HS-5 (cell line): ENCODE results near the gene BSN.

Experiments
- DNase-seq: peaks from one replicate; pipeline ENCODE4 v3.0.0-alpha.2; 2012; ENCODE audit warnings: low read depth

Gene BSN

DNA sequence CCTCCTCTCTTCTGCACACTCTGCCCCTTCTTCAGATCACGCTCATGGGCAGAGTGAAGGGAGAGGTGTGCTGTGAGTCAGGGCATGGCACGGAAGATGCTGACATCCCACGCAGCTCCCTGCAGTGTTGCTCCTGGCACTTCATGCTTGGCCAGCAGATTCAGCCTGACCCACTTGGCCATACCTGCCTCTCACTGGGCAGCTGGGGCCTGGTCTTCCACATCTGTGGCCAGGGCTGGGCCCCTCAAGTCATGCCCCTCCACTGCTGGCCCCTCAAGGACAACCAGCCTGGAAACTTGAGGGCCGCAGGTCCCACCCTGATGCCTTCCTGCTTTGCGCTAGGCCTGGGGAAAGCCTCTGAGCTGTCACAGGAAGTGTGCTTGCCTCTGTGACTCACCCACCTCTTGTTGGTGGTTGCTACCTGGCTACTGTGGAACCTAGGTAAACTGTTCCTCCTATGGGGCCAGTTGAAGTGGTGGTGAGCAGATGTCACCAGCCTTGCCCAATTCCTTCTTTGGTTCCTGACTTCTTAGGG lies 48.7 kb downstream of the BSN start:
- no peak for DNase-seq

DNA sequence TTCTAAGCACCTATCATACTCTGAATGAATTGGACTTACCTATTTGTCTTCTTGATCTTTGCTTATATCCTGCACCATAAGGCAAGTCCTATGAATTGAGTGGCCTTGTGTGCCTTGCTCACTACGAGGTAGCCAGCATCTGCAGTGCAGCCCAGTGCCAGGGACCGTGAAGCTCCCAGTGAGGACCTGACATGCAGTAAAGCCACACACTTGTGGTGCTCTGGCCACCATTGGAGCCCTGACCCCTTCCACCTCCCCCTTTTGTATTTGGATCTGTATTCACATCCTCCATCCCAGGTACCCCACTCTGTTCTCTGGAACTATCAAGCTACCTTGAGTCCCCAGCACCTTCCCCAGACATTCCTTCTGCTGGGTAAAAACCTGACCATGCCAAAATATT lies 52.1 kb downstream of the BSN start:
- no peak for DNase-seq

DNA sequence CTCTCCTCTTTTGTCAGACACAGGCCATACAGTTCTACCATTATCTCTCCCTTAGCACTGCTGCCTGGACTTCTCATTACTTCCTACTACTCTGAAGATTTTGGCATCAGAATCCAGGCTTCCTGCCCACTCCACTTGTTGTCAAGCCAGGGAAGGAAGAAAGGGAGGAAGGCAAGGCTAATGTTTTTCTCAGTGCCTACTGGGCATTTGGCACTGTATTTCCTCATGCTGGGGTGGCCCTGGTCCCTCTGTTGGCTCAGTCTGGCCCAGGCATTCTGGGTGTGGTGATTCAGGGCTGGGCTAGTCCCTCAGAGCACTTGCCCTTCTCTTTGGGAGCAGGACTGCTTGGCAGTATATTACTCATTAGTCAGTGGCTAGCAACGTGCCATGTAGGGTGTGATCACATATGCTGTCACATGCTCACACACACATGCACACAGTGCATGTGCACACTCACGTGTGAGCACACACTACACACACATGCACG lies 52.9 kb downstream of the BSN start:
- no peak for DNase-seq

DNA sequence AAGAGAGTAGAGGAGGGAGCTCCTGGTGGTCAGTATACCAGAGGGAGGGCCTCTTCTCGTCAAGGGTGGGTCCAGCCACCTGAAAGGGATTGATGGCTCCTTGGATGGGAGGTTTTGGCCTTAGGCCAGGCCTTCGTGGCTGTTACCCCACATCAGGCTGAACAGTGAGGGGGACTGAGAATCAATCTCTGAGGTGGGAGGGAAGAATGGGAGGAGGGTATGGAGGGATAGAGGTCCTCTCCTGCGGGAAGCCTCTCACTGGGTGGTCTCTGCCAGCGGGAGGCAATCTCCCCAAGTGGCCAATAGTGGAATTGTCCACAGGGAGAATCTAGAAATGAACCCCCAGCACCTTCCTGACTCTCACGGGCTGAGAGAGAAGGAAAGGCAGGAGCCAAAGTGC lies 53.5 kb downstream of the BSN start:
- DNase-seq = no peak

DNA sequence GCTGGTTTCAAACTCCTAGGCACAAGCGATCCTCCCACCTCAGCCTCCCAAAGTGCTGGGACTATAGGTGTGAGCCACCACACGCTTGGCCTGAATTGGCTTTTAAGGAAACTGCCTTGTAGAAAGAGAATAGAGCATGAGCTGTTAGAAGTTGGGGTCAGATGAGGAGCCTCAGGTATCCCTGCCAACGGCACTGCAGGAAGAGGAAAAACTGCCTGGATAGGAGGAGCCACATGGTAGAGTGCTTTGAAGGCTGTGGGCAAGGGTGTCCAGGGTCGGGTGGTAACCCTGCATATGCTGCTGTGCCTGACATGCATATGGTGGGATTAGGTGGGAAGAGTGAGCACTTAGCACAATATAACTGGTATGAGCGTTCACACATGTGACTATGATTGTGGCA lies 55.0 kb downstream of the BSN start:
- DNase-seq = no peak

DNA sequence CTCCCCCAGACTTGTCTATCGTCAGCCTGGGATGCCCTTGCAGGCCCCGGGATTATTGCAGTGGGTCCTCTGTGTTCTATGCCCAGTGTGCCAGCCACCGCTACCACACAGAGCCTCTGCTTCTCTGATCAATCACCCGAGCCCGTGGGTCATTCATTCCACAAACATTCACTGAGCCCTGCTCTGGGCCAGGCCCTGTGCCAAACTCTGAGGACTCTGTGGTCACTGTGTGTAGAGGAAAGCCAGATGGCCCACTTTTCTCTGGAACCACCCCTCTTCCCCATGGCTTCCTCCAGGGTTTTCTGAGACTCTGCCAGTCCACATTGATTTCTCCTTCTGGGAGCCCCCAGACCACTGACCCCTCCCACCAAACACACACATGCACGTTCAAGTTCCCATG lies 55.5 kb downstream of the BSN start:
- DNase-seq = no peak

DNA sequence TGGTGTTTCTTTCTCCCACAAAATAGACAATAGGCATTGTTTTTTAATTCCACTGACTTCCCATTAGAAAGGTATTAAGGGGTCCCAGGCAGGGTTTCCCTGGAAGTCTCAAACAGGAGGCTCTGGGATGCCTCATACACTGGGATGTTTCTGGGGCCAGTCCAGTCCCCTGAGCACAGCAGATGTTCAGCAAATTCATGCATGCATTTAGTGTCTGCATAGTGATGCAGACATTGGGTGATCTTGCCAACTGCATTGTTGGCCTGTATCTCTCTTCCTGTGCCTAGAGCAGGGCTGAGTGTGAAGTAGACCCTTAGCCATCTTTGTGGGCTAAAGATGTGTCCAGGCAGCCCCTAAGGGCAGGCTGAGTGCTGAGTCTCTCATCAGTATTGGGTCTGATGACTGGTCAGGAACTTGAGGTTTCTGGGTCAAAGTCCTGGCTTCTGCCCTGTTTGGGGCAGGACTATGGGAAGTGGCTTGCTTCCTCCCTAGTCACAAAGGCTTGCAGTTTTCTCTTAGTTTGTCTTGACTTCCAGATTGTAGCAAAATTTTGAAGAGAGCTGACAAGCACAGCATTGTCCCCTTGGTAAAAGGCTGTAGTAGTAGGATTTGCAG lies 56.5 kb downstream of the BSN start:
- no peak for DNase-seq

DNA sequence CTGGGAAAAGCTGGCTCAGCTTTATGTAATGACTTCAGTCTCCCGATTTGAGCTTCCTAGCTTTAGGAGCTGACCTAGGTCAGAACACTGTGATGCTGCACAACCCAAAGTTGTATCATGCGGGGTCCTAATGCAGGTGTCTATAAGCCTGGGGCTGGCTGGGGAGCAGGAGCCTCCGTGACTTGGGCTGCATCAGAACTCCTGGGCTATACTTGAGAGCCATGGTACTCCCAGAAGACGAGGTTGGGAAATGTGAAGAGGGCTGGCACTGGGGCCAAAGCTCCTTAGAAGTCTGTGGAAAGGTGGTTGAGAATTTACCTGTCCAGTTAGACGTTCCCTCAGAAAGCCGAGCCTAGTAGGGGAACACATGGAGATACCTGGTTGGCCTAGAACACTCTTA lies 57.0 kb downstream of the BSN start:
- DNase-seq = no peak

DNA sequence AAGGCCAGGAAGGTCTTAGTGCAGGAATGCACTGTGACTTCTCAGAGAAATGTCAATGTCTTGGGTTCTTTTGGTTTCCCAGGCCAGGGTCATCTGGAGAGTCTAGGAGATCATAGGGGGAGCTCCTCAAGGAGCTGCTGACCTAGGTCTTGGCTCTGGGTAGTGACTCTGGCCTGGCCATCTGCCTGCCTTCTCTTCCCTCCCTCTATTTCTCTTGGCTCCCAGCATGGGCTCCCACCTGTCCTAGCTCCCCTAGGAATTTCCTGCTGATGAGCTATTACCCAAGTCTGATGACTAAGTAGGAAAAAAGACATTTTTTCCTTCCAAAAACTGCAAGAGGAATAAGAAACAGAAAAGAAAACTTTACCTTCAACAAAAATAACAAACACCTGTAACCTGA lies 57.4 kb downstream of the BSN start:
- DNase-seq = no peak

DNA sequence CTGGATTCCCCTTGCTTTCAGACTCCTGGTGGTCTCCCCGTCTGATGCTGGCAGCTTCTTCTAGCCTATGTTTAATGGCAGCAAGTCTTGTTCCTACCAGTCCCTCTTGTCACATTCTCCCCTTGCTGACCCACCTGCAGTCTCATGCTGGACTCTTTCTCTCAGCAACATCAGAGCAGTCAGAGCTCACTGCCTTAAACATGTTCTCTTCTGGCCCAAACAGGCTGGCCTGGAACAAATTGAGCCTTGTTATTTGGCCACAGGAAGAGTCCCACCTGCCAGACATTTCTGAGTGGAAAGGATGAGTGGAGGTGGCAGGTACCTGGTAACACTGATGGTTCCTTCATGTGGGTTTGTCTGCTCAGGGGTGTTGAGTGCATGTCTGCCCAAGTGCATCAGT lies 60.7 kb downstream of the BSN start:
- DNase-seq = no peak

DNA sequence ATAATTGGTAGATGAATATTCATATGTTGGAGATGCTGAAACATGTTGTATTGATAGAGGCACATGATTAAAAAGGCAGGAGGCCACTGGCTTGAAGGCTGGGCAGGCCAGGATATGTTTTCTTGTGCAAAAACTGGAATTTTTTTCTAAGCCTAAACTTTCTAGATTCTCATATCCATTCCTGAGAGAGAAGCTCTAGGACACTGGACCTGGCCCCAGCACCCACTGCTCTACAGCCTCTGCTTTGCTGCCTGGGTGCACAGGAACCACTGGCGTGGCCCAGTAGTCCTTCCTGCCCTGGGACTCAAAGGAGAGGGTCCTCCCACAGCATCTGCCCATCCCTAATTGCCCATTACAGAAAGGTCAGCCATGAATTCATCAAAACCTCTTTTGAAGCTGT lies 61.8 kb downstream of the BSN start:
- DNase-seq = no peak

DNA sequence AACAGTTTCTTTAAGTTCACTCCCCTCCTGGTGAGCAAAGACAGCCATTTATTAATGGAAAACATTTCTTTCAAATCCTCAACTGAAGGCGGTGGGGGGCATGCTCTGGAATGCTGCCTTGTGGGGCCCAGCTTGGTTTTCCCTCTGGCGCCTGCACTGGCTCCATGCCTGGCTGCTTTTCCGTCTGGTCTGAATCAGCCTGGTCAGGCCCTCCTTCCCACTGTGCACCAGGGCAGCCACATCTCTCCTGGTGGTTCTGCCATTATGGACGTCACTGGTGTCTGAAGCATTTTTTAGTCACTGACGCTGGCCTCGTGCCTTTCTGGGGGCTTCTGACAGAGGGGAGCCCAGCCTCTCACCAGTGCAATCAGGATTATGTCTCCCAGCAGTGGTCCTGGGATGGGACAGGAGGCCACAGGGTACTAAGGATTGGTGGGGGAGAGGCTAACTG lies 62.2 kb downstream of the BSN start:
- DNase-seq = no peak

DNA sequence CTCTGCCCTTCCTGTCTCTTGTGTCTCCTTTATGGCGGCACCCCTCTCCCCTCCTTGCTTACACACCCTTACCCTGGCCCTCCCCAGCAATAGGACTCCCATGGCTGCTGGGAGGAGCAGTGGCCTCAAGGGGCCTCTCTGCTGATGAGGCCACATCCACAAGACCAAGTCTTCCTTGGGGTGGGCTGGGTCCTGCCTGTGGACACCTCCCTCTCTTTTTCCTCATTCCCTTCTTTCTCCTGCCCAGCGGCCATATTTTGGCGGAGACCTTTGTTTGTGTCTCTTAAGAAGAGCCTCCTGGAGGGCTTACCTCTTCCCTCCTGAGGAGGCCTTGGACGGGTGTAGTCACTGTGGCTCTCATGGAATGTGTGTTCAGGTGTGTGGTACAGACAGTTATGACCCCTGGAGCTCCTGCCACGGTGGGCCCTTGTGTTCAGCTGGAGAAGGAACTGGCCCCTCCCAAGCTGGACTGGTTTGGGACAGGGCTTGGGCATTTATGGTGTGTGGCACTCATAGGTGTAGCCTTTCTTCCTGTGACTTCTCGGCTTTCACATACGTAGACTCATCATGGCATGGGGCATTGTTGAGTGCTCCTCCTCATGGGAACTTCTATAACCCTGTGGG lies 63.2 kb downstream of the BSN start:
- DNase-seq = no peak

DNA sequence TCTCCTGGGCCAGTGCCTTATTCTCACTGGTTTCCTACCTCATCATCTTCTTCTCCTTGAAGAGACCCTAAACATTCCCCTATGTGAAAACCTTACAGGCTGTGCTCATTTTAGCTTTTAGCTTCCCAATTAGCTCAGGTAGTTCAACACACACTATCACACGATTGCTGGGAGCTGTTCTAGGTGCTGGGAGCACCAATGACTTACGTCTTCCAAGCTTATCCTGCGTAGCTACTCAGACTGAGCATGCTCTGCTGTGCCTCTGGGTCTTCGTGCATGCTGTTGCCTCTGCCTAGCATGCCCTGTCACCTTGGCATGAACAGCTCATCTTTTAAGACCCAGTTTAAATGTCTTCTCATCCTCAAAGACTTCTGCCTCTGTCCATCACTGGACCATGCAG lies 64.1 kb downstream of the BSN start:
- DNase-seq = no peak

DNA sequence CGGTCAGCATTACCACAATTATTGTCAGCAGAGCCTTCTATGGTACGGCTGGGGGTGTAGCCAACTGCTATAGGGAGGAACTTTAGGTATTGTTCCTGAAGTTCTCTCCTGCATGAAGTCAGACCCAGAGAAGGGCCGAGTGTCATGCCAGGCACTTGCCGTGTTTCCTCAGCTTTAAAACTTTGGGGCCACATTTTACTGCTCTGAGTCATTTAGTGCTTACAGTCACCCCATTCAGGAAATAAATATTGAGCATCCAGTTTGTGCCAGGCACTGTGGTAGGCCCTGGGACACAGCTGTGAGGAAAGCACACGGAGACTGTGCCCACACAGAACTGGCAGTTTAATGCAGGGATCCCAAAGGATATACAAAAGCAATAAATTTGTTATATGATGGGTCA lies 65.4 kb downstream of the BSN start:
- DNase-seq = no peak

DNA sequence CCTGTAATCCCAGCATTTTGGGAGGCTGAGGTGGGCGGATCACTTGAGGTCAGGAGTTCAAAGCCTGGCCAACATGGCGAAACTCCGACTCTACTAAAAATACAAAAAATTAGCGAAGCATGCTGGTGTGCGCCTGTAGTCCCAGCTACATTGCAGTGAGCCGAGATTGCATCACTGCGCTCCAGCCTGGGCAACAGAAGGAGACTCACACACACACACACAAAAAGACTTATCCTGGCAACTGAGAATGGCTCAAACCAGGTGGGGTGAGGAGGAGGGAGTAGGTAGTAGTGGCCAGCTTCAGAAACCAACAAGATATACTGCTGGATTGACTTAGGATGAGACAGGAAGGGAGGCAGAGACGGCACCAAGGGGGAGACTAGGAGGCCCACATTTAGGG lies 66.5 kb downstream of the BSN start:
- no peak for DNase-seq

DNA sequence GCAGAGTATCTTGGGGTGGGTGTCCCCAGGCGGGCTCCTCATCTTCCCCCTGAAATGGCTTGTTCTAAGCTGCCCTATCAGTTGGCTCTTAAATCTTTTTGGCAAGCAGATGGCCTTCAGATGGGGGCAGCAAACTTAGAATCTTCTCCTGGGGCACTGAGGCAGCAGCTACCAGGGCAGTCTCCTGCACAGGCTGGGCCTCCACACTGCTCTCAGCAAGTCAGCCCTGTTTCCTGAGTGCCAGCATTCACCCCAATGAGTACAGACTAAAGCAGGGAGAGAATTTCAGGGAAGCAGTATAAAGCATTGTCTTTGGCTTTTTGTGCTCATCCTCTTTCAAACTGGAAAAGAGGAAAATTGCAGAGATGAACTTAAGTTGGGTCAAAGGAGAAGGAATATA lies 68.8 kb downstream of the BSN start:
- no peak for DNase-seq

DNA sequence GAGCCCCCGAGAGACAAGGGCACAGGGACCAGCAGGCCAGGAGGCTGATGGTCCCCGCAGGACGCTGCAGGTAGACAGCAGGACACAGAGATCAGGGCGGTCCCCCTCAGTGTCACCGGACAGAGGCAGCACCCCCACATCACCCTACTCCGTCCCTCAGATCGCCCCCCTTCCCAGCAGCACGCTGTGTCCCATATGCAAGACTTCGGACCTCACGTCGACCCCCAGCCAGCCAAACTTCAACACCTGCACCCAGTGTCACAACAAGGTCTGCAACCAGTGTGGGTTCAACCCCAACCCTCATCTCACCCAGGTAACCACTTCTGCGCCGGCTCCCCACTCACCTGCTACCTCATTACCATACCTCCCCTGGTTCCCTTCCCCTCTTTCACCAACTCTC lies 70.8 kb downstream of the BSN start:
- DNase-seq = no peak

DNA sequence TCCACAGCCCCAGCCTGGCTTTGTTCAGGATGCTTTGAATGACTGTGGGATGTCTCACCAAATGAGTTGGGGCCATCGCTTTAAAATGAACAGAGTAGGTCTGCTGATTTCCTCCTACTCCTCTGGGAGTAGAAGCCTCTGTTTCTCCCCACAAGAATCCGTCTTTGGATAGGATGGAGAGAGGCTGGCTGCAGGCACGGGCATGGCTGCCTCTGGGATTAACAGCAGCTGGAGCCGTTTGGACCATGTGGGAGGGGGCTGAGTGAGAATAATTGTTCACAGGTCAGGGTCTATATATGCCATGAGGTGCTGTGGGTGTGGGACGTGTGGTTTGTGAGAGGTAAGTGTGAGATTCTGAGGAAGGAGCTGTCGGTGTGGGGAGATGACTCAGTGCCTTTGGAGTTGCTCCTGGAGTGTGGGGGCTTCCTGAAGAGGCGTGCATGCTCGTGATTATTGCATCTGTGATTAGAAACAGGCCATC lies 71.9 kb downstream of the BSN start:
- no peak for DNase-seq

DNA sequence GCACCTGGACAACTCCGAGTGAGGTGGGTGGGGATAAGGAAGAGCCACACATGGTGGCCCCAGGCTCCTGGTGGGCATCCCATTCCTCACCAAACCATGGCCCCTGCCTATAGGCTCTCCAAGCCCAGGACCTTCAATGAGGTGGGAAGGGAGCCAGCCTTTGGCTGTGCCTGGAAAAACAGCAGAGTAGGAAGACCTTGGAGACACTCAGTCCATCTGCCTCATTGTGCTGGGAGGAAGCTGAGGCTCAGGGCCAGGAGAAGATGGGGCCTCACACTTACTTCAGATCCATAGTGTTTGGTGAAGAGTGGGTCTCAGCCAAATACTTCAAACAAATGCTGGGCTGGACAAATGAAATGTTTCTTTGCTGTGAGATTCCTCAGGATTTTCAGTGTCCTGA lies 72.5 kb downstream of the BSN start:
- no peak for DNase-seq

DNA sequence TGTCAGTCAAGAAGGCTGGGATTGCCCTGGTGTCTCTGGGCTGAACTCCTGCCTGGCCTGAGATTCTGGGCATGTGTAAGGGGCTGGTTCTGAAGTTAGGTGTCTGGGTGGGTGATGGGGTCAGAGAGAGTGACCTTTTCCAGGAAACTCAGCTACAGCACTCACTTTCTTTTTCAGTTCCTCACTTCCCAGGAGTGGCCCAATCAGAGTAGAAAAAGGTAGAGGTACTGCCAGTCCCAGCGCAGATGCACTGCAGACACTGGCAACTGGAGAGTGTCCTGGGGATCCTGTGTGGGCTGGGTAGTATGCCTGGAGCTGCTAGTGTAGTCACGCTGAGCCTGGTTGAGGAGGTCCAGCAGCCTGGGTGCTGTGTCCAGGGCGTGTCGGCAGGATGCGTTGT lies 73.4 kb downstream of the BSN start:
- DNase-seq = no peak

DNA sequence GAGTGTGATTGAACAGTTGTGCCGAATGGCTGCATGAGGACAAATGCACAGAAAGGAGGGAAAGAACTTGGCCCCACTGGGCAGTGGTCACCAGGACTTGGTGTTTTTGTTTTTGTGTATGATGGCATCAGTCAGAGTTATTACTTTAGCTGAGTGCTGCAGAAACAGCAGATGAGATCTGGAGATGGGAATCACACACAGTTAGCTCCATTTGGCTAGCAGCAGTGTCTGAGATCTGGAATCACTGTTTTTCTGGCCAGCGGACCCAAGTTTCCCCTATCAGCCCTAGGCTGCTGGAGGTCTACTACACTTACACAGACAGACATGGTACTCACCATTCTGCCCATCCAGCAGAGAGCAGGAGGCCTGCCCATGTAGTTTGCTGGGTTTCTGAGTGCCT lies 74.0 kb downstream of the BSN start:
- DNase-seq = no peak

DNA sequence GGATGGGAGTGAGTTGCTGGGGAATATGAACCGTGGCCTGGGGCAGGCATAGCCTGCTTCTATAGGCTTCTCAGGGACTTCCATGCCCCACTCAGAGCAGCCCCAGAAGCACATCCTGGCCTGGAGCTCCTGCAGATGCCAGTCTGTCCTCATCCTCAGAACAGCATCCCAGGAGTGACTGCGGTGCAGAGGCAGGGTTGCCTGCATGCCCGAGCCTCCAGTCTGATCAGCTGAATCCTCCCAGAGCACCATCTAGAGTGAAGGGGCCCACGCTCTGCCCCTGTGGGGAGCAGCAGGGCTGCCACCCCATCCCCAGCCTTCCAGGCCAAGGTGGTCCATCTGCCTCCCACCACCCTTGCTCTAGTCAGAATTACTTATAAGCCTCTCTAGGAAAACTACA lies 75.2 kb downstream of the BSN start:
- no peak for DNase-seq

DNA sequence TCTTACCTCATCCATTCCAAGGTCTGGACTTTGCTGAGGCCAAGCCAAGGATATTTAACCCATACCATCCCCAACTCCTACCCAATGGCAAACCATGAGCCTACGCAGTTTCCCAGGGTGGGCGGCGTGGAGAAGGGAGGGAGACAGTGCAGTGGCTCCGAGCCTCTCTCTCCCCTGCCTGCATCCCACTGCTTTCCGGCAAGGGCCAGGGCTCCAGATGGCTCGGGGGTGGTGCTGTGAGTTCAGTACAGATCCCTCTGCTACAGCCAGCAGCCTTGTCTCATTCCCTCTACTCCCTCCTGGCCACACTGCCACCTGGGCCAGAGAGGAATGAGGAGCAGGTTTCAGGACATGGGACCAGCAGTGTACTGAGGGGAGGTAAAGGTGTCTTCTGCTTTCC lies 75.6 kb downstream of the BSN start:
- DNase-seq = no peak
